NCI-H460 (cell line): ENCODE data around the gene OR10J5. TPM values are rescaled to one million over a fixed set of nuclear protein-coding genes. Genes with fewer than 3 reads are reported as not detected.
"Not testable (repeated sequence)": the region's sequence is repeated elsewhere in the genome, so short reads cannot be mapped to it uniquely, and the experiment has no call there.

Experiments used
- DNase-seq: peaks from one replicate; pipeline ENCODE4 v3.0.0-alpha.2; 2016; ENCODE audit warnings: low read depth; ENCODE audit errors: extremely low read depth
- polyA plus RNA-seq: library from polyadenylated mRNA; depleted of rRNA; stranded (reverse); fragments of >200 nt; gene quantifications from 2 replicates; pipeline ENCODE4 v1.2.3, GENCODE V29; 2014; cell fraction: nucleus; rRNA removed
- total RNA-seq: library from RNA; depleted of rRNA; stranded (reverse); fragments of >200 nt; shearing (Covaris generic); gene quantifications from 2 replicates; pipeline ENCODE4 v1.2.3, GENCODE V29; 2014; rRNA removed

Gene OR10J5
- total RNA-seq = not detected in 2 replicates
- polyA plus RNA-seq = not detected in 2 replicates

- DNase-seq = no peak
These were observed at the start of gene OR10J5 for GRCh38 chr1:159535907-159536306. Gene OR10J5 (minus strand): TSS chr1:159536007. CDS start chr1:159536007, 0 bp downstream.

GRCh38 chr1:159584536-159584935 lies 48.7 kb upstream of the OR10J5 start:
- no peak for DNase-seq

GRCh38 chr1:159581422-159581821 lies 45.6 kb upstream of the OR10J5 start:
- no peak for DNase-seq

- DNase-seq = no peak
These were observed 44.5 kb upstream of the OR10J5 start for GRCh38 chr1:159580340-159580739.

GRCh38 chr1:159577446-159577845 lies 41.6 kb upstream of the OR10J5 start:
- no peak for DNase-seq

- no peak for DNase-seq
These were observed 26.9 kb upstream of the OR10J5 start for GRCh38 chr1:159562680-159563079.

- DNase-seq = no peak
These were observed 25.7 kb upstream of the OR10J5 start for GRCh38 chr1:159561497-159561896.

GRCh38 chr1:159560599-159560998 lies 24.8 kb upstream of the OR10J5 start:
- DNase-seq = no peak

GRCh38 chr1:159556931-159557369 lies 21.1 kb upstream of the OR10J5 start:
- DNase-seq = no peak

- no peak for DNase-seq
These were observed 18.9 kb upstream of the OR10J5 start for GRCh38 chr1:159554696-159555095.

GRCh38 chr1:159554261-159554660 lies 18.5 kb upstream of the OR10J5 start:
- no peak for DNase-seq

GRCh38 chr1:159548126-159548525 lies 12.3 kb upstream of the OR10J5 start:
- DNase-seq = no peak

GRCh38 chr1:159532922-159533321 lies 2.9 kb downstream of the OR10J5 start:
- DNase-seq = no peak

- DNase-seq = not testable (repeated sequence)
These were observed 11.0 kb downstream of the OR10J5 start for GRCh38 chr1:159524792-159525191.

- peak; percentile 26 for DNase-seq
These were observed 25.6 kb downstream of the OR10J5 start for GRCh38 chr1:159510229-159510541.

GRCh38 chr1:159509440-159510228 lies 26.2 kb downstream of the OR10J5 start:
- DNase-seq = no peak

GRCh38 chr1:159508951-159509350 lies 26.9 kb downstream of the OR10J5 start:
- DNase-seq = no peak

GRCh38 chr1:159505676-159506075 lies 30.1 kb downstream of the OR10J5 start:
- DNase-seq = no peak

- no peak for DNase-seq
These were observed 34.7 kb downstream of the OR10J5 start for GRCh38 chr1:159501082-159501481.

- DNase-seq = not testable (repeated sequence)
These were observed 41.1 kb downstream of the OR10J5 start for GRCh38 chr1:159494513-159495210.

GRCh38 chr1:159493354-159493753 lies 42.5 kb downstream of the OR10J5 start:
- DNase-seq = no peak
